Panc1 (cell line): ENCODE results near the gene CNTLN. TPM values are rescaled to one million over a fixed set of nuclear protein-coding genes. Genes with fewer than 3 reads are reported as not detected.
"Not testable (repeated sequence)": the region's sequence is repeated elsewhere in the genome, so short reads cannot be mapped to it uniquely, and the experiment has no call there.

Source experiments
- ATAC-seq: fragments of 200-7000 bp; cut with Tn5 transposase; 2 replicates; pipeline ENCODE4 v1.9.1; 2020; ENCODE audit warnings: mild to moderate bottlenecking, moderate library complexity
- BruUV-seq: library from RNA; stranded (reverse); fragments of 400-500 nt; replicated peaks from 2 replicates; lab custom pipeline; 2021; lab: Mats Ljungman, UMichigan
- CTCF ChIA-PET: fragments of 300-600 bp; sonication (Branson Sonifier 250); formaldehyde crosslinking; loops from one replicate; lab custom pipeline; 2022; ENCODE audit warnings: antibody characterized with exemption; lab: Charles Lee
- POLR2A ChIA-PET: fragments of 300-600 bp; sonication (Branson Sonifier 250); formaldehyde crosslinking; loops from one replicate; lab custom pipeline; 2022; ENCODE audit warnings: antibody characterized with exemption; lab: Charles Lee
- DNase-seq: peaks from one replicate; pipeline ENCODE4 v3.0.0-alpha.2; 2010; ENCODE audit warnings: low read depth, low spot score
- H3K27ac ChIP-seq: 2 replicates; pipeline ENCODE4 v1.5.1; 2011; ENCODE audit warnings: mild to moderate bottlenecking, low read length, inconsistent platforms
- H3K27me3 ChIP-seq: fragments of 200-500 bp; sonication (Bioruptor generic); 2 replicates; pipeline ENCODE4 v1.6.0; 2014; ENCODE audit warnings: low read length, inconsistent platforms; ENCODE audit not compliant: control insufficient read depth, insufficient read depth
- H3K36me3 ChIP-seq: fragments of 200-500 bp; sonication (Bioruptor generic); 2 replicates; pipeline ENCODE4 v1.5.1; 2014; ENCODE audit warnings: inconsistent platforms, mild to moderate bottlenecking, low read length, moderate library complexity; ENCODE audit not compliant: control insufficient read depth, insufficient read depth
- H3K4me1 ChIP-seq: 2 replicates; pipeline ENCODE4 v1.5.1; 2011; ENCODE audit warnings: inconsistent platforms, mild to moderate bottlenecking, low read length, moderate library complexity; ENCODE audit not compliant: control insufficient read depth, insufficient read depth
- H3K4me3 ChIP-seq, 2 experiments: 2 replicates each; pipeline ENCODE4 v1.5.1; 2011 to 2012; ENCODE audit warnings: low read depth in 2 of 2, low read length in 2 of 2, mild to moderate bottlenecking in 2 of 2, inconsistent platforms in 1 of 2, moderate library complexity in 1 of 2
- H3K9me3 ChIP-seq: fragments of 200-500 bp; sonication (Bioruptor generic); 2 replicates; pipeline ENCODE4 v1.5.1; 2014; ENCODE audit warnings: low read depth, mild to moderate bottlenecking, inconsistent platforms, low read length, moderate library complexity; ENCODE audit not compliant: control insufficient read depth, insufficient read depth
- POLR2AphosphoS5 ChIP-seq: IDR thresholded peaks from 2 replicates; pipeline ENCODE4 v1.6.1; 2012; ENCODE audit warnings: mild to moderate bottlenecking, low read depth, low read length, moderate library complexity
- SIN3A ChIP-seq: IDR thresholded peaks from 2 replicates; pipeline ENCODE4 v1.6.1; 2012; ENCODE audit warnings: low read depth, mild to moderate bottlenecking, low read length, moderate library complexity, borderline replicate concordance; ENCODE audit not compliant: insufficient read depth
- TCF7L2 ChIP-seq: IDR thresholded peaks from 2 replicates; pipeline ENCODE4 v1.6.1; 2011; ENCODE audit warnings: mild to moderate bottlenecking, low read depth, low read length, inconsistent platforms
- in situ Hi-C: cut with HindIII; loops from 2 replicates; pipeline ENCODE4 v1.10.0; 2016; ENCODE audit warnings: low sequenced_read_pairs, low pct_unique_long_range_greater_than_20kb
- intact Hi-C: fragments of 100-400 bp; cut with micrococcal nuclease; formaldehyde crosslinking; loops from one replicate; pipeline ENCODE4 v1.10.0; 2022; ENCODE audit not compliant: unreplicated experiment
- total RNA-seq: library from RNA; stranded (reverse); gene quantifications from one replicate; pipeline ENCODE4 v1.2.1, GENCODE V29; 2021; ENCODE audit not compliant: unreplicated experiment
- TF ChIP-seq, protein P1 (sequence below), 2 experiments: IDR thresholded peaks; 2 replicates each; pipeline ENCODE4 v1.6.1; 2011 to 2012; ENCODE audit warnings: low read depth in 2 of 2, control low read depth in 1 of 2, low read length in 1 of 2, mild to moderate bottlenecking in 1 of 2, moderate library complexity in 1 of 2; ENCODE audit not compliant: insufficient read depth in 1 of 2
- TF ChIP-seq, protein P2 (sequence below): fragments of 450-650 bp; IDR thresholded peaks from 2 replicates; pipeline ENCODE4 v1.5.1; 2017; ENCODE audit warnings: mild to moderate bottlenecking

CNTLN gene
- total RNA-seq, 1 experiment from 2014 or later: not detected

DNA sequence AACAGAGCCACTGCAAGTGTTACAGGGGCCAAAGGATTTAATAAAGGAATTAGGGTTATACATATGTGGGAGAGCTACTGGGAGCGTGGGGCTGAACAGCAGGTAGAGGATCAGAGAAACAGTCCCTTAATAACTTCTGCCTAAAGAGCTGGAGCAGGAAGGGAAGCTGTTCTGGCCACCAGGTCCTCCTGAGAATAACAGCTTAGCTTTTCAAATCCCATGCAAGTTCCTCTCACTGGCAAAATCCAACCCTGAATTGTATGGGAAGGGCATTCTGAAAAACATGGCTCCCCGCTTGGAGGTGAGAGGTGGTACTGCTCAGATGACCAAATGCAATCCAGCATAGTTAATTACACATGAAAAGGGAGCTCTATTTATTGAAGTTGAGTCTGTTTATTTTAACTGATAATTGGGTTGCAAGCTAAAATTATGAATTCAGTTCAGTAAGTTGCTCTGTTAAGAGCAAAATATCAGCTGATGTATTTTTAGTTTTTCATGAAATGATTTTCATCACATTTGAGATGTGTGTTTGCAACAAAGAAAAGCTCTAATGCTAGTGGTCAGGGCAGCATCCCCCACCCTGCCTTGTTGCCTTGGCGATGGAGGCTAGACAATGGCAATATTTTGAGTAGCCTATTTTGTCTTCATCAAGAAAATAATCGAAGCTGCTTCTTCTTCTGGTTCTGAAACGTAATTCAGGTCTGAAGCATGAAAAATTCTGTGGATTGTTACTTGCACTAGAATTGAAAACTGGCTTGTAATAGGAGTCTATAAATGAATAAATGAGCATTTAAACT is 385.6 kb downstream of the CNTLN start:
- no peaks in the 10 kb centered on the region for H3K27me3 ChIP-seq
- H3K9me3 ChIP-seq: no peaks in the 10 kb centered on the region
- ChIA-PET POLR2A (no interaction called here), CTCF (no interaction called here)
- BruUV-seq: no TSS peak
- H3K27ac ChIP-seq: no peak overlapping the region
- ATAC-seq: no peak
- intact Hi-C loops: no loop called here
- no peak for DNase-seq
- no peaks in the 10 kb centered on the region for H3K36me3 ChIP-seq
- H3K4me1 ChIP-seq: no peaks in the 10 kb centered on the region
- TF ChIP-seq TCF7L2 (no peak), POLR2AphosphoS5 (no peak), SIN3A (no peak)
- TF ChIP-seq, protein P1, sequence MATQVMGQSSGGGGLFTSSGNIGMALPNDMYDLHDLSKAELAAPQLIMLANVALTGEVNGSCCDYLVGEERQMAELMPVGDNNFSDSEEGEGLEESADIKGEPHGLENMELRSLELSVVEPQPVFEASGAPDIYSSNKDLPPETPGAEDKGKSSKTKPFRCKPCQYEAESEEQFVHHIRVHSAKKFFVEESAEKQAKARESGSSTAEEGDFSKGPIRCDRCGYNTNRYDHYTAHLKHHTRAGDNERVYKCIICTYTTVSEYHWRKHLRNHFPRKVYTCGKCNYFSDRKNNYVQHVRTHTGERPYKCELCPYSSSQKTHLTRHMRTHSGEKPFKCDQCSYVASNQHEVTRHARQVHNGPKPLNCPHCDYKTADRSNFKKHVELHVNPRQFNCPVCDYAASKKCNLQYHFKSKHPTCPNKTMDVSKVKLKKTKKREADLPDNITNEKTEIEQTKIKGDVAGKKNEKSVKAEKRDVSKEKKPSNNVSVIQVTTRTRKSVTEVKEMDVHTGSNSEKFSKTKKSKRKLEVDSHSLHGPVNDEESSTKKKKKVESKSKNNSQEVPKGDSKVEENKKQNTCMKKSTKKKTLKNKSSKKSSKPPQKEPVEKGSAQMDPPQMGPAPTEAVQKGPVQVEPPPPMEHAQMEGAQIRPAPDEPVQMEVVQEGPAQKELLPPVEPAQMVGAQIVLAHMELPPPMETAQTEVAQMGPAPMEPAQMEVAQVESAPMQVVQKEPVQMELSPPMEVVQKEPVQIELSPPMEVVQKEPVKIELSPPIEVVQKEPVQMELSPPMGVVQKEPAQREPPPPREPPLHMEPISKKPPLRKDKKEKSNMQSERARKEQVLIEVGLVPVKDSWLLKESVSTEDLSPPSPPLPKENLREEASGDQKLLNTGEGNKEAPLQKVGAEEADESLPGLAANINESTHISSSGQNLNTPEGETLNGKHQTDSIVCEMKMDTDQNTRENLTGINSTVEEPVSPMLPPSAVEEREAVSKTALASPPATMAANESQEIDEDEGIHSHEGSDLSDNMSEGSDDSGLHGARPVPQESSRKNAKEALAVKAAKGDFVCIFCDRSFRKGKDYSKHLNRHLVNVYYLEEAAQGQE (IDR thresholded peaks at IDR 0.05; ENCODE audit: insufficient read depth in 1 of 2, low read depth in 2 of 2, low read length in 1 of 2): no peak
- TF ChIP-seq, protein P2, sequence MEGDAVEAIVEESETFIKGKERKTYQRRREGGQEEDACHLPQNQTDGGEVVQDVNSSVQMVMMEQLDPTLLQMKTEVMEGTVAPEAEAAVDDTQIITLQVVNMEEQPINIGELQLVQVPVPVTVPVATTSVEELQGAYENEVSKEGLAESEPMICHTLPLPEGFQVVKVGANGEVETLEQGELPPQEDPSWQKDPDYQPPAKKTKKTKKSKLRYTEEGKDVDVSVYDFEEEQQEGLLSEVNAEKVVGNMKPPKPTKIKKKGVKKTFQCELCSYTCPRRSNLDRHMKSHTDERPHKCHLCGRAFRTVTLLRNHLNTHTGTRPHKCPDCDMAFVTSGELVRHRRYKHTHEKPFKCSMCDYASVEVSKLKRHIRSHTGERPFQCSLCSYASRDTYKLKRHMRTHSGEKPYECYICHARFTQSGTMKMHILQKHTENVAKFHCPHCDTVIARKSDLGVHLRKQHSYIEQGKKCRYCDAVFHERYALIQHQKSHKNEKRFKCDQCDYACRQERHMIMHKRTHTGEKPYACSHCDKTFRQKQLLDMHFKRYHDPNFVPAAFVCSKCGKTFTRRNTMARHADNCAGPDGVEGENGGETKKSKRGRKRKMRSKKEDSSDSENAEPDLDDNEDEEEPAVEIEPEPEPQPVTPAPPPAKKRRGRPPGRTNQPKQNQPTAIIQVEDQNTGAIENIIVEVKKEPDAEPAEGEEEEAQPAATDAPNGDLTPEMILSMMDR: no peak
- in situ Hi-C loops: no loop called here
- no peak overlapping the region for H3K4me3 ChIP-seq

DNA sequence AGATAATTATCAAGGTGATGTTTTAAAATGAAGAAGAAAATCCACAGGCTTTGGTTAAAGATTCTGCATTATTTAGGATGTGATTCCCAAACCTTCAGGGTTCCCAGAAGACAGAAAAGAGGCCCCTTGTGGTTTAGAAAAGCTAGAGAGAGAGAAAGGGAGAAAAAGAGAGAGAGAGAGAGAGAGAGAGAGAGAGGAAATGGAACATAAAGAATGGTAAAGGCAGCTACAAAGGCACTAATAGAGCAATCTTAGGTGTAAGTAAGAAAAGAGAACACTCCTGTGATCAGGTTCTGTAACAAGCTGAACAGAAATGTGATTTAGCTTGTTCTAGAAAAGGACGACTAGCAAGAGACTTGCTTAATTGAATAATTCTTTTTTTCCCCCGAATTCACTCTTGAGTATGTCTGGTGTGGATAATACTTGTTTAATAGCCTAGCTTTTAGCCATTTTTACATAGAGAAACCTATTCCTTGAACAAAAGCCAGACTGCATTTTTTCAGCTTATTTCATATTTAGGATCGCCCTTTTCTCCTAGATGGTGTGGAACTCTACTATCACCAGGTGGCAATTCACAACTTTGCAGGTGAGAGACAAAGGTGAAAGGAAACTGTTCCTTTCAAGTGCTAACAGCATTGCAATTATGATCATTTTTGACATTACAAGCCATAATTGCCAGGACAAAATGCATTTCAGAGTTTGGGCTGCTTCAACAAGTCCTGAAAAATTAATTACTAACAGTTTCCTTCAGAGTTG is 386.4 kb downstream of the CNTLN start:
- no peaks in the 10 kb centered on the region for H3K27me3 ChIP-seq
- ChIA-PET POLR2A (no interaction called here), CTCF (interaction anchor here (0.7 kb wide), 1 partner anchor 11 kb away, joined by 3 read pairs; no protein-coding TSS in a partner anchor)
- ATAC-seq (no peak), DNase-seq (no peak)
- no peak overlapping the region for H3K27ac ChIP-seq
- in situ Hi-C loops (no loop called here), intact Hi-C loops (no loop called here)
- TF ChIP-seq SIN3A (no peak), TCF7L2 (no peak), POLR2AphosphoS5 (no peak)
- TF ChIP-seq, protein P2: no peak
- TF ChIP-seq, protein P1 (IDR thresholded peaks at IDR 0.05; ENCODE audit: insufficient read depth in 1 of 2, low read depth in 2 of 2, low read length in 1 of 2): no peak
- BruUV-seq: no TSS peak
- H3K4me3 ChIP-seq: no peak overlapping the region
- no peaks in the 10 kb centered on the region for H3K4me1 ChIP-seq
- H3K9me3 ChIP-seq: no peaks in the 10 kb centered on the region
- no peaks in the 10 kb centered on the region for H3K36me3 ChIP-seq

DNA sequence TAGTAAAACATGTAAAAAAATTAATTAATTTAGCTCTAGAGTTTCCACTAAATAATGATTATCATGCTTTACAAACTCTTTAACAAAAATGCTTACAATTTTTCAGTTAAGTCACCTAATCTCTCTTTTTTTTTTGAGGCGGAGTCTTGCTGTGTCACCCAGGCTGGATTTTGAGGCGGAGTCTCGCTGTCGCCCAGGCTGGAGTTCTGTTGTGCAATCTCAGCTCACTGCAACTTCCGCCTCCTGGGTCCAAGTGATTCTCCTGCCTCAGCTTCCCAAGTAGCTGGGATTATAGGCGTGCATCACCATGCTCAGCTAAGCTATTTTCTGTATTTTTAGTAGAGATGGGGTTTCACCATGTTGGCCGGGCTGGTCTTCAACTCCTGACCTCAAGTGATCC is 391.9 kb downstream of the CNTLN start:
- H3K27me3 ChIP-seq, H3K9me3 ChIP-seq, CTCF ChIA-PET, H3K4me3 ChIP-seq, H3K36me3 ChIP-seq, DNase-seq, H3K27ac ChIP-seq, BruUV-seq, in situ Hi-C loops, H3K4me1 ChIP-seq, POLR2A ChIA-PET, ATAC-seq, intact Hi-C loops: not testable (repeated sequence)
